Kidney (tissue), 14 donors: ENCODE data around the gene PPA2. TPM values are rescaled to one million over a fixed set of nuclear protein-coding genes. Genes with fewer than 3 reads are reported as not detected.

ENCODE experiments used
- DNase-seq, 5 donors: peaks; one replicate each; pipeline ENCODE4 v3.0.0-alpha.2; 2013 to 2020
- FAIRE-seq: peaks from 2 replicates; lab custom pipeline; 2012; peaks lifted over from hg19 to GRCh38; lab: Jason Lieb, UNC
- H3K27ac ChIP-seq, 2 donors: one replicate each; pipeline ENCODE4 v1.7.0; 2013; ENCODE audit warnings: low read depth in 2 of 2, low read length in 2 of 2, inconsistent platforms in 1 of 2
- H3K27me3 ChIP-seq: one replicate; pipeline ENCODE4 v1.7.1; 2013; ENCODE audit warnings: low read length, inconsistent platforms; ENCODE audit not compliant: control insufficient read depth, insufficient read depth
- H3K36me3 ChIP-seq, 3 donors: one replicate each; pipeline versions ENCODE4 v1.7.0 to v1.7.1; 2013; ENCODE audit warnings: low read length in 3 of 3, control low read depth in 1 of 3, inconsistent platforms in 1 of 3; ENCODE audit not compliant: insufficient read depth in 3 of 3, control insufficient read depth in 2 of 3
- H3K4me1 ChIP-seq, 3 donors: one replicate each; pipeline versions ENCODE4 v1.7.0 to v1.7.1; 2013; ENCODE audit warnings: low read length in 3 of 3, inconsistent platforms in 1 of 3, low read depth in 1 of 3; ENCODE audit not compliant: control insufficient read depth in 2 of 3, insufficient read depth in 2 of 3
- H3K4me3 ChIP-seq, 3 donors: one replicate each; pipeline versions ENCODE4 v1.7.0 to v1.8.1; 2013; ENCODE audit warnings: low read length in 3 of 3, control low read depth in 1 of 3, inconsistent platforms in 1 of 3
- H3K9ac ChIP-seq, 3 donors: one replicate each; pipeline versions ENCODE4 v1.7.0 to v1.7.1; 2013; ENCODE audit warnings: low read length in 3 of 3, control low read depth in 1 of 3, inconsistent platforms in 1 of 3
- H3K9me3 ChIP-seq, 3 donors: one replicate each; pipeline versions ENCODE4 v1.7.0 to v1.7.1; 2013; ENCODE audit warnings: low read length in 3 of 3, control low read depth in 1 of 3, inconsistent platforms in 1 of 3; ENCODE audit not compliant: control insufficient read depth in 2 of 3, insufficient read depth in 1 of 3
- intact Hi-C: fragments of 100-400 bp; cut with DNase I; formaldehyde crosslinking; loops from one replicate; pipeline ENCODE4 v1.11.1; 2022
- polyA plus RNA-seq: library from polyadenylated mRNA; stranded (reverse); fragments of 350-450 nt; fragmentation: Illumina TruSeq; extraction: RNeasy Lipid Tissue Mini Kit (QIAGEN cat#74804); gene quantifications from one replicate; pipeline ENCODE4 v1.2.3, GENCODE V29; 2014; ENCODE audit warnings: low read depth, low replicate concordance; ENCODE audit not compliant: insufficient read depth
- total RNA-seq: library from RNA; stranded (reverse); fragmentation: NEBNext Ultra II Directional; extraction: Animal tissue kit (Norgen Biotek cat#: 25700); gene quantifications from one replicate; pipeline ENCODE4 v1.2.1, GENCODE V29; 2021
- TF ChIP-seq, protein P1 (sequence below): IDR thresholded peaks from 3 replicates; pipeline ENCODE4 v1.5.1; 2012; ENCODE audit warnings: mild to moderate bottlenecking, moderate library complexity, borderline replicate concordance; ENCODE audit not compliant: insufficient read depth; ENCODE audit errors: extremely low read depth
- donor health status: control.
- donor health status: control.
- donor health status: control.
- donor health status: control.
- donor health status: control.
- donor health status: DM: yes; HTN: yes; CAD: no.
- donor health status: Normal renal cell carcinoma (clear cell type).

Gene PPA2
- total and polyA plus RNA-seq, 2 donors from 2014 or later, result 84.9 to 193 TPM

DNA sequence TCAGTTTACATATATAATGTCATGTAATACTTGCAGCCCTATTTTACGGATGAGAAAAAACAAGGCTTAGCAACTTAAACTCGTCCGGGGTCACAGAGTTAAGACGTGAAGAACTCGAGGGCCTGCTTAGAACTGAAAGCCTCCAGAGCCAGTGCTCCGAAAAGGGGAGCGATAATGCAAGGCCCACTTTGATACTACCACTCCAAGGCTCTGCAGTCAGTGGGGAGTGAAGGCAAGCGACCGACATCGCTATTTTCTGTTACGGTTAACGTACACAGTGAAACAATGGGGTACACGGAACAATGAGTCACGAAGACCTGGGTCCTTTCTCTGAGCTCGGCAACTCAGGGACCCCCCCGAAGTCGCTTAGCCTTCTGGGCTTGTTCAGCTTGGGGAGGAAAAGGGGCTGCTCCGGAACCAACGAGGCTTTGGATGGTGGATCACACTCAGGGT is 965 bp downstream of the PPA2 start:
- Histone ChIP-seq H3K27me3 (no peaks in the 10 kb centered on the region), H3K27ac (peak overlapping the region; percentile 98 to 99), H3K9me3 (no peaks in the 10 kb centered on the region), H3K4me1 (peaks cover 0 to 17% (median 6%) of the 10 kb centered on the region in 3 donors), H3K9ac (peak overlapping the region; percentile 86 to 99 (median 98)), H3K36me3 (no peaks in the 10 kb centered on the region), H3K4me3 (peak overlapping the region; percentile 88 to 93 (median 89))
- intact Hi-C loops, result loop anchor here (5.0 kb wide), 1 partner anchor 331 kb away; no protein-coding TSS in a partner anchor
- no peak for DNase-seq
- no peak for FAIRE-seq
- TF ChIP-seq, protein P1, sequence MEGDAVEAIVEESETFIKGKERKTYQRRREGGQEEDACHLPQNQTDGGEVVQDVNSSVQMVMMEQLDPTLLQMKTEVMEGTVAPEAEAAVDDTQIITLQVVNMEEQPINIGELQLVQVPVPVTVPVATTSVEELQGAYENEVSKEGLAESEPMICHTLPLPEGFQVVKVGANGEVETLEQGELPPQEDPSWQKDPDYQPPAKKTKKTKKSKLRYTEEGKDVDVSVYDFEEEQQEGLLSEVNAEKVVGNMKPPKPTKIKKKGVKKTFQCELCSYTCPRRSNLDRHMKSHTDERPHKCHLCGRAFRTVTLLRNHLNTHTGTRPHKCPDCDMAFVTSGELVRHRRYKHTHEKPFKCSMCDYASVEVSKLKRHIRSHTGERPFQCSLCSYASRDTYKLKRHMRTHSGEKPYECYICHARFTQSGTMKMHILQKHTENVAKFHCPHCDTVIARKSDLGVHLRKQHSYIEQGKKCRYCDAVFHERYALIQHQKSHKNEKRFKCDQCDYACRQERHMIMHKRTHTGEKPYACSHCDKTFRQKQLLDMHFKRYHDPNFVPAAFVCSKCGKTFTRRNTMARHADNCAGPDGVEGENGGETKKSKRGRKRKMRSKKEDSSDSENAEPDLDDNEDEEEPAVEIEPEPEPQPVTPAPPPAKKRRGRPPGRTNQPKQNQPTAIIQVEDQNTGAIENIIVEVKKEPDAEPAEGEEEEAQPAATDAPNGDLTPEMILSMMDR, result no peak

DNA sequence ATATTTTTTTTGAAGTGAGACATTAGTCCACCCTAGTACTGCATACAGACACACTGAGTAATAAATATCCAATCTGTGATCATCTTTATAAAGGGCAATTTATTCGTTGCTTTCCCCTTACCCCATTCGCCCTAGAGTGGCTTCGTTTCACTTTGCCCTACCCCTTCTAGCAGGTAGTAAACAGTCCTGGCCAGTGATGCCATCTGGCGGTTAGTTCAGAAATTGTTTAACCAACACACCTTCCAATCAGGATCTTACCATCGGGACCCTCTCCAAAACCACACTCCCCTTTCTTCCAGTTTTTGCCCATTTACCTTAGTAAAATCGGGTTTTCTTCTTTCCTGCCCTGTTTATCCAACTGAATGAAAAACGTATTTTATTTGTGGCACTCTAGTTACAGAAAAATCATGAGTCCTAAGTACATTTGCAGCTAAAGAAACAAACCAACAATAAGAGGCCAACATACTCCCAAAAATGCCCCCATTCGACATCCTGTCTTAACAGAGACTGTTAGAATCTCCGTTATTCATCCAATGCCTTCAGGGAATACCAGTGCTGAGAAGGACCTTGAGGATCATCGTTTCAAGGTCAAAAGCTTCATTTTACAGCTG is 2.2 kb downstream of the PPA2 start:
- DNase-seq (peak in 4 of 5 donors; percentile 73 to 91 (median 84)), FAIRE-seq (peak; percentile 8)
- H3K4me3 ChIP-seq, result peak overlapping the region; percentile 27 to 93 (median 89)
- TF ChIP-seq, protein P1, result peak; percentile 63
- no peaks in the 10 kb centered on the region for H3K27me3 ChIP-seq
- no peaks in the 10 kb centered on the region for H3K36me3 ChIP-seq
- no peaks in the 10 kb centered on the region for H3K9me3 ChIP-seq
- peaks cover 0 to 17% (median 6%) of the 10 kb centered on the region in 3 donors for H3K4me1 ChIP-seq
- peak overlapping the region; percentile 10 to 98 (median 50) for H3K9ac ChIP-seq
- no peak overlapping the region for H3K27ac ChIP-seq
- intact Hi-C loops, result loop anchor here (5.0 kb wide), 1 partner anchor 329 kb away; no protein-coding TSS in a partner anchor

DNA sequence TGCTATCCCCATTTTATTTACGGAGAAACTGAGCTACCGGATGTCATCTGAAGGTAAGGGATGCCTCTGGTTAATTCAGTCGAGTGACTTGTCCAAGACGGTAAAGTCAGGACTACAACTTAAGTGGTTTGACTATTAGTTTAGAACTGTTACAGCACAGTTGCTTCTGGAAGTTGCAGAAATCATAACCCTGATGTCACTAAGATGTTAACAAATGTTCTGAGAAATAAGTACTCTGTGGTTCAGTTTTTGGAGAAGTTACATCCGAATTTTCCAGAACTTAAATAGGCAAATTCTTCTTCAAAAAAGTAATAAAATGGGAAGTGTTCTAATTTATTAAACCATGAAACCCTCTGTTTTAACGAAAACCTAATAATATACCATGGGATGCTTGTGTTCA is 3.1 kb downstream of the PPA2 start:
- FAIRE-seq, result no peak
- no peak overlapping the region for H3K4me3 ChIP-seq
- H3K36me3 ChIP-seq, result peaks cover 0 to 3% (median 0%) of the 10 kb centered on the region in 3 donors
- intact Hi-C loops, result loop anchor here (5.0 kb wide), 1 partner anchor 328 kb away; no protein-coding TSS in a partner anchor
- peaks cover 0 to 17% (median 6%) of the 10 kb centered on the region in 3 donors for H3K4me1 ChIP-seq
- no peak overlapping the region for H3K27ac ChIP-seq
- H3K9me3 ChIP-seq, result no peaks in the 10 kb centered on the region
- no peak for DNase-seq
- TF ChIP-seq, protein P1, result no peak
- peak overlapping the region in 1 of 3 donors; percentile 98 for H3K9ac ChIP-seq
- no peaks in the 10 kb centered on the region for H3K27me3 ChIP-seq
